Measurements from ENCODE around the gene MEX3D. TPM values are rescaled to one million over a fixed set of nuclear protein-coding genes. Genes with fewer than 3 reads are reported as not detected.
"Not testable (repeated sequence)": the region's sequence is repeated elsewhere in the genome, so short reads cannot be mapped to it uniquely, and the experiment has no call there.

MEX3D gene
- total and polyA plus RNA-seq, 8 donors: 2.6 to 21.2 (median 9.1) TPM

DNA sequence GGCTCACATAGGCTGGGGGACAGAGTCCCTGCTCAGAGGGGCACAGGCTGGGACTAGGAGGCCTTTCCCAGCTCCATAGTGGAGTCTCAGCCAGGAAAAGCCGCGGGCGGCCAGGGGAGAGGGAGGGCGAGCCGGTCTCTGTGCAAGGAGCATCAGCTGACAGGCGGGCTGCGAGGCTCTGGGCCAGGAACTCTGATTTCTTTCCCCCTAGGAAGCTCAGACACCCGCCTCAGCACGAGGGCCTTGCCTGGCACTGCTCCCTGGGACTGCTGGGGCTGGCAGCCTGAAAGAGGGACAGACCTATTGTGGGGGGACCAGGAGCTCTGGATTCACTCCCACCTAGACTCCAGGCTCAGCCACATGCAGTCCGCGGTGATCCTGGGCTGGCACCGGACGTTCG lies 46.5 kb downstream of the MEX3D start:
- H3K4me1 ChIP-seq: no peaks in the 10 kb centered on the region
- no peaks in the 10 kb centered on the region for H3K9me3 ChIP-seq
- H3K4me3 ChIP-seq: no peak overlapping the region
- no peaks in the 10 kb centered on the region for H3K36me3 ChIP-seq
- TF ChIP-seq, protein P1, sequence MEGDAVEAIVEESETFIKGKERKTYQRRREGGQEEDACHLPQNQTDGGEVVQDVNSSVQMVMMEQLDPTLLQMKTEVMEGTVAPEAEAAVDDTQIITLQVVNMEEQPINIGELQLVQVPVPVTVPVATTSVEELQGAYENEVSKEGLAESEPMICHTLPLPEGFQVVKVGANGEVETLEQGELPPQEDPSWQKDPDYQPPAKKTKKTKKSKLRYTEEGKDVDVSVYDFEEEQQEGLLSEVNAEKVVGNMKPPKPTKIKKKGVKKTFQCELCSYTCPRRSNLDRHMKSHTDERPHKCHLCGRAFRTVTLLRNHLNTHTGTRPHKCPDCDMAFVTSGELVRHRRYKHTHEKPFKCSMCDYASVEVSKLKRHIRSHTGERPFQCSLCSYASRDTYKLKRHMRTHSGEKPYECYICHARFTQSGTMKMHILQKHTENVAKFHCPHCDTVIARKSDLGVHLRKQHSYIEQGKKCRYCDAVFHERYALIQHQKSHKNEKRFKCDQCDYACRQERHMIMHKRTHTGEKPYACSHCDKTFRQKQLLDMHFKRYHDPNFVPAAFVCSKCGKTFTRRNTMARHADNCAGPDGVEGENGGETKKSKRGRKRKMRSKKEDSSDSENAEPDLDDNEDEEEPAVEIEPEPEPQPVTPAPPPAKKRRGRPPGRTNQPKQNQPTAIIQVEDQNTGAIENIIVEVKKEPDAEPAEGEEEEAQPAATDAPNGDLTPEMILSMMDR (IDR thresholded peaks at IDR 0.05): no peak
- FAIRE-seq: no peak
- H3K27me3 ChIP-seq: peaks cover 0 to 10% (median 2%) of the 10 kb centered on the region in 4 donors
- intact Hi-C loops (cut with DNase I): no loop called here
- WGBS, 2 donors: 72 to 78% methylated on average over 14 of the region's 14 CpGs
- H3K27ac ChIP-seq: no peak overlapping the region
- DNase-seq: no peak
- no peak for ATAC-seq

DNA sequence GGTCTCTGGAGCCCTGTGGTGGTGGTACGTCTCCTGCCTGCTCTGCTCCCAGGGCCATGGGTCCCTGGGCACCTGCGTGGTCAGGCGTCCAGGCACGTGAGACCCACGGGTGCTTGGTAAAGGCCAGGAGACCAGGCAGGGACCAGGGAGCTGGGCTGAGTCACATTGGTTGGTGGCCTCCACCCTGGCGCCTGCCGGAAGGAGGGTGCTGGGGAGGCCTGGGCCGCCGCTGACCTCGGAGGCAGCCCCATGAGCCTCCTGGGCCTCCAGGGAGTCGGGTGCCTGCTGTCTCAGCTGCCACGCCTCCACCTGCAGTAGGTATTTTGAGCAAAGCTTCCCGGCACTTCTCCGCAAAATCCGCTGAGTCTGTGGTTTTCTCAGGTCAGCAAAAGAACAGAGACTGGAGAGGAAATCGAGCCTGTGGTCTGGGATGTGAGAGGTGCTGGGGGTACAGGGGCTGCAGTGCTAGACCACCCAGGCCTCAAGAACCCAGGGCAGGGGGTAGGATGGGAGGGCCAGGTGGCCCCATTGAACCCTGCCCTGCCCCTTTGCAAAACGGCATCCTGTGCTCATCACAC lies 47.8 kb downstream of the MEX3D start:
- Histone ChIP-seq H3K27ac (no peak overlapping the region), H3K9me3 (no peaks in the 10 kb centered on the region), H3K4me3 (no peak overlapping the region), H3K27me3 (peaks cover 0 to 7% (median 2%) of the 10 kb centered on the region in 4 donors), H3K36me3 (no peaks in the 10 kb centered on the region), H3K4me1 (no peaks in the 10 kb centered on the region)
- DNase-seq: no peak
- intact Hi-C loops (cut with DNase I): no loop called here
- TF ChIP-seq, protein P1 (IDR thresholded peaks at IDR 0.05): no peak
- 61 to 74% methylated on average over 17 of the region's 17 CpGs for WGBS, 2 donors
- no peak for FAIRE-seq
- ATAC-seq: no peak

DNA sequence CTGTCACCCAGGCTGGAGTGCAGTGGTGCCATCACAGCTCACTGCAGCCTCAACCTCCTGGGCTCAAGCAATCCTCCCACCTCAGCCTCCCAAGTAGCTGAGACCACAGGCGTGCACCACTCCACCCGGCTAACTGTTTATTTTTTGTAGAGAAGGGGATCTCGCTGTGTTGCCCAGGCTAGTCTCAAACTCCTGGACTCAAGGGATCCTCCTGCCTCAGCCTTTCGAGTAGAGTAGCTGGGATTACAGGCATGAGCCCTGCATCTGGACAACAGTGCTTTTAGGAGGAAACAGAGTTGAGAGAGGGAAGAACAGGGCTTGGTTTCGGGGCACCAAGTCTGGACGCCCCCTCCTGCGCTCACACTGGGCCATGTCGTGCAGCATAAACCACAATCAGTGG lies 48.3 kb downstream of the MEX3D start:
- H3K27ac ChIP-seq, FAIRE-seq, H3K4me3 ChIP-seq, DNase-seq, H3K9me3 ChIP-seq, H3K36me3 ChIP-seq, H3K27me3 ChIP-seq, ATAC-seq, H3K4me1 ChIP-seq: not testable (repeated sequence)
- intact Hi-C loops (cut with DNase I): loop anchor here in 1 of 3 donors (10.0 kb wide), 1 partner anchor 75 kb away; no protein-coding TSS in a partner anchor
- 72 to 87% methylated on average over 8 of the region's 8 CpGs for WGBS, 2 donors

DNA sequence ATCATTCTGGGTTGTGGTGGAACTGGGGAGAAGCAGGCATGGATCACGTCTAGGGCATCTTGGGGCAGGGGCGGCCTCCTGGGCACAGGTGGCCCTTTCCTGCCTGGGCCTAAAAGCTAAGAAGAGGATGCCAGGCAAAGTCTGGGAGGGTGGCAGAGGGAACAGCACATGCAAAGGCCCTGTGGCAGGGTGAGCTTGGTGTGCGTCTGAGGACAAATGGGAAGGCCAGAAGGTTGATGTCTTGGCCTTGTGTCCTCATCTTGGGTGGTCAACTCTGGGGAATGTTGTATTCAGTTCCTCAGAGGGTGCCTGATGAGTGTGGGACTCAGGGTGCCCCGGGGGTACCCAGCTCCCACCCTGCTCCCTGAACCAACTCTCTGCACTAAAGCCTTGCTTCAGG lies 49.7 kb downstream of the MEX3D start:
- H3K4me1 ChIP-seq: no peaks in the 10 kb centered on the region
- no peak overlapping the region for H3K4me3 ChIP-seq
- TF ChIP-seq, protein P1 (IDR thresholded peaks at IDR 0.05): no peak
- DNase-seq (no peak), FAIRE-seq (no peak), ATAC-seq (no peak)
- H3K27ac ChIP-seq: no peak overlapping the region
- H3K27me3 ChIP-seq: peaks cover 0 to 5% (median 1%) of the 10 kb centered on the region in 4 donors
- H3K9me3 ChIP-seq: no peaks in the 10 kb centered on the region
- H3K36me3 ChIP-seq: no peaks in the 10 kb centered on the region
- intact Hi-C loops (cut with DNase I): loop anchor here in 1 of 3 donors (10.0 kb wide), 1 partner anchor 74 kb away; no protein-coding TSS in a partner anchor
- WGBS, 2 donors: 79 to 92% methylated on average over 4 of the region's 4 CpGs

DNA sequence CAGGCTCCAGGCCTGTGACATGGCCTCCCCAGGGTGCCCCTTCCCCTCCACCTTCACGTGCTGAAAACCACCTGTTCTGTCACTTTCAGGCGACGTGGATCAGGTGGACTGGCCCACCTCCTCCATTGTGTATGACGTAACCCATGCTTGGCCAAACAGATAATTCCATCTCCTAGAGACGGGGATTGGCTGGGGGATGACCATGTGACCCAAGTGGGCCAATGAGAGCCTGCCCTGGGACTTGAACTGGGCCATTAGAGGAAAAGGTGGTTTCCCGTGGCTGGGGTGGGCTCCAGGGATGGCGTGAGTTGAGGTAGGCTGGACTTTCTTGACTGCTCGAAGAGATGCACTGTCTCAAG lies 51.8 kb downstream of the MEX3D start:
- no peak for FAIRE-seq
- DNase-seq: no peak
- intact Hi-C loops (cut with DNase I): loop anchor here in 1 of 3 donors (10.0 kb wide), 1 partner anchor 72 kb away; no protein-coding TSS in a partner anchor
- 73 to 81% methylated on average over 8 of the region's 8 CpGs for WGBS, 2 donors
- H3K4me3 ChIP-seq: no peak overlapping the region
- no peak overlapping the region for H3K27ac ChIP-seq
- no peak for ATAC-seq
- H3K9me3 ChIP-seq: no peaks in the 10 kb centered on the region
- no peaks in the 10 kb centered on the region for H3K36me3 ChIP-seq
- H3K4me1 ChIP-seq: no peaks in the 10 kb centered on the region
- no peaks in the 10 kb centered on the region for H3K27me3 ChIP-seq
- TF ChIP-seq, protein P1 (IDR thresholded peaks at IDR 0.05): no peak
